NCI-H526 (cell line): ENCODE data around the gene FAM234A.
"Not testable (repeated sequence)": the region's sequence is repeated elsewhere in the genome, so short reads cannot be mapped to it uniquely, and the experiment has no call there.

Experiments used
- DNase-seq, 2 experiments: peaks; one replicate each; lab custom pipeline; 2025; lab: John Stamatoyannopoulos, UW

The FAM234A gene, protein sequence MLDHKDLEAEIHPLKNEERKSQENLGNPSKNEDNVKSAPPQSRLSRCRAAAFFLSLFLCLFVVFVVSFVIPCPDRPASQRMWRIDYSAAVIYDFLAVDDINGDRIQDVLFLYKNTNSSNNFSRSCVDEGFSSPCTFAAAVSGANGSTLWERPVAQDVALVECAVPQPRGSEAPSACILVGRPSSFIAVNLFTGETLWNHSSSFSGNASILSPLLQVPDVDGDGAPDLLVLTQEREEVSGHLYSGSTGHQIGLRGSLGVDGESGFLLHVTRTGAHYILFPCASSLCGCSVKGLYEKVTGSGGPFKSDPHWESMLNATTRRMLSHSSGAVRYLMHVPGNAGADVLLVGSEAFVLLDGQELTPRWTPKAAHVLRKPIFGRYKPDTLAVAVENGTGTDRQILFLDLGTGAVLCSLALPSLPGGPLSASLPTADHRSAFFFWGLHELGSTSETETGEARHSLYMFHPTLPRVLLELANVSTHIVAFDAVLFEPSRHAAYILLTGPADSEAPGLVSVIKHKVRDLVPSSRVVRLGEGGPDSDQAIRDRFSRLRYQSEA

DNA sequence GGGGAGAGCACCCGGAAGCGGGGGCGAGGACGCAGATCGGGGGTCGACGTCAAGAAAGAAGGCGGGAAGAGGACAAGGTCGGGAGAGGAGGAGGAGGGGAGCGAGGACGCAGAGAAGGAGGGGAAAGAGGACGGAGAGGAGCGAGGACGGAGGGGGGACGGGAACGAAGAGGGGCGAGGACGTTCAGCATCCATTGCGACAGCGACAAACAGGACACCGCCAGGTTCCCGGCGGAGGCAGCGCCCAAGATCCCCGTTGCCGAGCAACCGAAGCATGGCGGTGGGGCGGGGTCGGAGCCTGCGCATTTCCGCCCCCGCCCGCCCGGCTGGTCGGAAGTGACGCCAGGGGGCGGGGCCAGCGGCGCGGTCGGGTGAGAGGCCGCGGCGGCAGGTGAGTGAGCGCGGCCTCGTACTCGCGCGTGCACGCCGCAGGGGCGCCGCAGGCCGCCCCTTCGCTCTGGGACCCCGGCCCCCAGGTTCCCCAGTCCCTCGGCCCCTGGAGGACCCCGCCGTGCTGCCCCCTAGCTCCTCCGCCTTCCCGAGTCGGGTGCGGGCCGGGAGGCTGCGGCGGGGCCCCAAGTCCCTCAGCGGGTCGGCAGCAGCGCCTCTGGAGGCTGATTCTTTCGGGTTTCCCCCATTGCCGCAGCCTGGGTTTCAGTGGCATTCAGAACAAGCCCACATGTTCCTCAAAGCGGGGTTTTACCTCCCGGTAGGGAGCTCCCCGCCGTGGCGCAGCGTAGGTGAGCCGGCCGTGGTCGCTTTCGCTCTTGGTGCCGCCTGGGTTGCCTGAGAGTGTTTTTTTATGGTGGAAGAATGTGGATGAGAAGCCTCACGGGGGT is at the start of gene FAM234A:
Gene FAM234A (plus strand): TSS at position 354 of the 838 bp plus-strand sequence. CDS start 19,593 bp downstream, outside the sequence.
- DNase-seq, result peak; percentile 71 to 94

GRCh38 chr16:185213-185612 is 49.4 kb upstream of the FAM234A start:
- DNase-seq, result no peak

- DNase-seq, result no peak
Measured at GRCh38 chr16:185691-186090, 48.9 kb upstream of the FAM234A start.

DNA sequence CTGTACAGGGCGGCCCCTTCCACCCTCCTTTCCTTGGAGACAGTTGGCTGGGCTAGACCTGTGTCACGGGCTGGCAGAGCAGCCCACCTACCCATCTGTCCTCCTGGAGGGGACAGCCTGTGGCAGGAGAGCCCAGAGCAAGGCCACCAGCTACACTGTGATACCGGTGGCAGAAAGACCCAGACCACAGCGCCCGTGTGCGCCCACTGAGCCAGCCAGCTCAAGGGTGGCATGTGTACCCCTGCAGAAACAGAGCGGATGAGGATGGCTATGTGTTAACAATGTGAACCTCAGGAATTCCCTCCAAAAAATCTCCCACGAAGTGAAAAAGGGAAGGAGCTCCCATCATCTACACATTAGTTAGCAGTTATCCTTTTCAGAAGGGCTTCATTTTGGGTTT is 47.3 kb upstream of the FAM234A start:
- no peak for DNase-seq

DNA sequence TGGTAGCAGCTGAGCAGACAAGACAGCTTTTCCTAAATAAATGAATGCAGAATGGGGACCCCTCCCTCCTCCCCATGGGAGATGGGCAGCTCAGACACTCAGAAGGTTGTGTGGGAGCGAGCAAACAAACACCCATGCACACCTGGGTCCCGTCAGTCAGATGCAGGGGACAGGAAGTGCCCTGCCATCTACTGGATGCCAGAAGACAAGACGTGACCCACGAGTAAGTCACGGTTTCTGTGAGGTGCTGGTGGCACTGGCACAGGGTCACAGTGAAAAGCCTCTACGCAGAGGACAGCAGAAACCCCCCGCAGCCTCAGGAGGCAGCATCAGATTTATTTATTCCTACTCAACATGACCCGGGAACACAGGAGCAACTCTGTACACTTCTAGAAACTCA is 45.9 kb upstream of the FAM234A start:
- DNase-seq, result peak in 1 of 2 experiments; percentile 38

- DNase-seq, result no peak
Measured at GRCh38 chr16:189604-190186, 44.9 kb upstream of the FAM234A start.

- no peak for DNase-seq
Measured at GRCh38 chr16:191831-192230, 42.8 kb upstream of the FAM234A start.

DNA sequence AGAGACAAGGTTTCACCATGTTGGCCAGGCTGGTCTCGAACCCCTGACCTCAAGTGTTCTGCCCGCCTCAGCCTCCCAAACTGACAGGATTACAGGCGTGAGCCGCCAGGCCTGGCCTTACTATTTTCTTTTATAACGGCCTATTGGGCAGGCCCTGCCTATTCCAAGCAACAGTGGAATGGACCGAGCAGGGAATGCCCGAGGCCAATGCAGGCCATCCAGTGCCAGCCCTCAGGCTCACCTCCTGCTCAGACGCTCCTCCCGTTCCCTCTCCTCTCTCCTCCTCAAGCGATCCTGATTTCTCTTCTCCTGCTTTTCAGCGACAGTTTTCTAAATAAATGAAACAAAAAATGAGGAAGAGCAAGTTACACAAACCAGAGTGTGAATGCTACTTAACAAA is 41.9 kb upstream of the FAM234A start:
- no peak for DNase-seq

DNA sequence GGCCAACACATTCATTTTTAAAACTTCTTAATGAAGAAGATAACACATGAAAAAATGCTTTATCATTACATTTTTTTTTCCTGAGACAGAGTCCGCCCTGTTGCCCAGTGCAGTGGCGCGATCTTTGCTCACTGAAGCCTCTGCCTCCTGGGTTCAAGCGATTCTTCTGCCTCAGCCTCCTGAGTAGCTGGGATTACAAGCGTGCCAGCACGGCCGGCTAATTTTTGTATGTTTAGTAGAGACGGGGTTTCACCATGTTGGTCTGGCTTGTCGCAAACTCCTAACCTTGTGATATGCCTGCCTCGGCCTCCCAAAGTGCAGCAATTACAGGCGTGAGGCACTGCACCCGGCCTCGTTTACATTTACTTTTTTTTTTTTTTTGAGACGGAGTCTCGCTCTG is 41.2 kb upstream of the FAM234A start:
- DNase-seq, result no peak

- no peak for DNase-seq
Measured at GRCh38 chr16:194516-194915, 40.1 kb upstream of the FAM234A start.

DNA sequence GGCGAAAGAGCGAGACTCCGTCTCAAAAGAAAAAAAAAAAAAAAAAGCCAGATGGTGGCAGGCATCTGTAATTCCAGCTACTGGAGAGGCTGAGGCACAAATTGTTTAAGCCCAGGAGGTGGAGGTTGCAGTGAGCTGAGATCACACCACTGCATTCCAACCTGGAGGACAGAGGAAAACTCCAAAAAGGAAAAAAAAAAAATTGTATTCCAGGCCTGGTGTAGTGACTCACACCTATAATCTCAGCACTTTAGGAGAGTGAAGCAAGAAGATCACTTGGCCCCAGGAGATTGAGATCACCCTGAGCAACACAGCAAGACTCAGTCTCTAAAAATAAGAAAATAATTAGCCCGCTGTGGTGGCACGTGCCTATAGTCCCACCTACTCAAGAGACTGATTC is 34.2 kb upstream of the FAM234A start:
- no peak for DNase-seq

DNA sequence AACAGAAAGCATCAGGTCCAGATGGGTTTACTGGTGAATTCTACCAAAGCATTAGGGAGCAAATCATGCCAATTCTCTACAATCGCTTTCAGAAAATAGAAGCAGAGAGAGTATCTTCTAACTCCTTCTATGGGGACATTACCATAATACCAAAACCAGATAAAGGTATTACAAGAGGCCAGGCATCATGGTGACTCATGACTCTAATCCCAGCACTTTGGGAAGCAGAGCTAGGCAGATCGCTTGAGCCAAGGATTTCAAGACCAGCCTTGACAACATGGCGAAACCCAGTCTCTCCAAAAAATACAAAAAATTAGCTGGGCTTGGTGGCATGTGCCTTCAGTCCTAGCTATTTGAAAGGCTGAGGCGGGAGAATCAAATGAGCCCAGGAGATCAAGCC is 31.4 kb upstream of the FAM234A start:
- no peak for DNase-seq

DNA sequence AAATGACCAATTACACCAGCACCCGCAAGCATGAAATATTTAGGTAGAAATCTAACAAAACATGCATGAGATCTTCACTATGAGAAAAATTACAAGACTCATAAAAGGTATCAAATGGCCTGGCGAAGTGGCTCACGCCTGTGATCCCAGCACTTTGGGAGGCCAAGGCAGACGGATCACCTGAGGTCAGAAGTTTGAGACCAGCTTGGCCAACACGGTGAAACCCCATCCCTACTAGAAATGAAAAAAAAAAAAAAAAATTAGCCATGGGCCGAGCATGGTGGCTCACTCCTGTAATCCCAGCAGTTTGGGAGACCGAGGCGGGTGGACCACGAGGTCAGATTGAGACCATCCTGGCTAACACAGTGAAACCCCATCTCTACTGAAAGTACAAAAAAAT is 30.6 kb upstream of the FAM234A start:
- DNase-seq, result not testable (repeated sequence)

DNA sequence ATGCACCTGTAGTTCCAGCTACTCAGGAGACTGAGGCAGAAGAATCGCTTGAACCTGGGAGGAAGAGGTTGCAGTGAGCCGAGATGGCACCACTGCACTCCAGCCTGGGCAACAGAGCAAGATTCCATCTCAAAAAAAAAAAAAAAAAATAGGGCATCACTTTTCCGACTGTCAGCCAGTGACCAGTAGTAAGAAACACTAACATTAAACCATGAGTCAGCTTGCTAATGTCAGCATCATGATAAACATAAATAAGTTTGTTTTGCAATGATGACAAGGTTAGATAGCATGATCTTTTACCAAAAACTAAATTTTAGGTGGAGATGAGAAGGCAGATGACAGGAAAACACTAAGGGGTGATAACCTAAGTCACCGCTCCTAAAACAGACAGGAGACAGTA is 25.3 kb upstream of the FAM234A start:
- not testable (repeated sequence) for DNase-seq

DNA sequence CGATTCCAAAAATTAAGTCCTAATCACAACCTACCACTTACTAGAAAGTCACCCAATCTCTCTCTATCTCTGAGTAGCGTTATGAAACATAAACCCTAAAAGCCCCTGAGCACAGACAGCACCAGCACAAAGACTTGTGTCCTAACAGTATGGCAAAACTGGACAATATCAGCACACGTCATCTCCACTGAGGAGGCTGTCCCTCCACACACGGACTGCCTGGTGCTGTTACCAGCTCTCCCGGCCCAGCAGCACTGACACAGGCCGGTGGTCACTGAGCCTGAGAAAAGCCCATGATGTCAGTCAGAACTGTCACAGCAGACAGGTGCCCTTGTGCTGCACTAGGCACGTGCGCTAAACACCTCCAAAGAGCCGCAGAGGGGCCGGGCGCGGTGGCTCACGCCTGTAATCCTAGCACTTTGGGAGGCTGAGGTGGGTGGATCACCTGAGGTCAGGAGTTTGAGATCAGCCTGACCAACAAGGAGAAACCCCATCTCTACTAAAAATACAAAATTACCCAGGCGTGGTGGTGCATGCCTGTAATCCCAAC is 22.9 kb upstream of the FAM234A start:
- not testable (repeated sequence) for DNase-seq

- no peak for DNase-seq
Measured at GRCh38 chr16:212999-213398, 21.6 kb upstream of the FAM234A start.

DNA sequence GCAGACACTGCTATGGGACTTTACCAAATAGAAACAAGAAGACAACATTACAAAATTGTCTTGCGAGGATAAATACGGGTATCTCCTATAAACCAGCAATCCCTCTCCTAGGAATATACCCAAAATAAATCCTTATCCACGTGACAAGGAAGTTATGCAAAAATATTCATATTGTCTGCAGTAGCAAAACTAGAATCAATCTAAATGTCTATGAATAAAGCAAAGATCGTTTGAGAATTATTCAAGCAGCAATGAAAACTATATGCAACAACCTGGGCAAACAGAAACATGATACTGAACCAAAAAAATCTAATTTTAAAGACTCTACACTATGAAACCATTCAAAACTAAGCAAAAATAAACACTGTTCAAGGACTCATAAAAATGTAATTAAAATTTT is 14.6 kb upstream of the FAM234A start:
- DNase-seq, result no peak

DNA sequence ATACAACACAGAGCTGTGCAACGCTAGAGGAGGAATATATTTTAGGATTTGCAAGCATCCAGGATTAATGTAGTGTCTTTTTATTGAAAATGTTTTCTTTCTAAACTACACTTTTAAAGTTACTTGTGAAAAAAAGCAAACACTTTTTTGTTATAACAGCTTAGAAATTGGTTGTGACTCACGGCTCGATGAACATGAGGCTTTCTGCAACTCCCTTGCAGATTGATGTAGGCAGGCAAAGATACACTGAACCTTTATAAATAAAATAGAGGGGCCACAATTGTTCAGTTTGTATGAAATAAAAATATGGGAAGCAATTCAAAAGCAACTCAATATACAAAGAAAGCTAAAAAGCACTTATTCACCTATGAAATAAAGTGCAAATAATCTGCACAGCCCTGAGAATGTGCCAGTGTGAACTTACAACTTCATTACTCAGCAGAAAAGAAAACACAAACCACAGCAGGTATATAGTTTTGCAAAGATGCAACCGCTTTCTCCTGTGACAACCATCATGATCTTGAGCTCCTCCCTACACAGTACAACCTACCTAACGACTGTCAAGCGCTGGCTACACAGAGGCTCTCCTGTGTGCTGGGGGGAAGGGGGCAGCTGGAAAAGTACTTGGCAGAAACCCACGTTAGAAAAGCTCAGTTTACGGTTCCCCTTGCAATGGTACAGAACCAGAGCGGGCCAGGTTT is 6.3 kb upstream of the FAM234A start:
- DNase-seq, result peak in 1 of 2 experiments; percentile 41

- peak; percentile 55 to 89 for DNase-seq
Measured at GRCh38 chr16:228852-229730, 5.5 kb upstream of the FAM234A start, which contains the start of gene LUC7L. LUC7L (minus strand) TSS chr16:229449; CDS start chr16:229339, 110 bp downstream.

- peak in 1 of 2 experiments; percentile 4 for DNase-seq
Measured at GRCh38 chr16:229731-230281, 4.8 kb upstream of the FAM234A start.
